ENCODE results near the gene STXBP6.

DNA sequence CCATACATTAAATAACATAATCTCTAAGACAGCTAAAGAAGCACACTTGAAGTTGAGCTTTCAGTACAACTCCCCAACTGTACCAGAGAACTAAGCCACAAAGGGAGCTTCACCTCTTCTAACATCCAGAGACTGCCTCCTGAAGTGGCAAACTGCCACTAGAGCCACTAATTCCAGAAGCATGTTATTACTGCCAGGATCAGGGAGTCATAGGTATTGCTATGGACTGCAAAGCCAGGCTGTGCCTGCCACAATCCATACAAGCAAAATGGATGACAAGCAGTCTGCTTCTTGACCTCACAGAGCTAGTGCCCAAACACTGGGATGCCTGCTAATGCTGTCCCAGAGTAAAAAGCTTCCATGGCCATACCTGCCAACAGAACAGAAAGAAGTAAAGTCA lies 160.1 kb downstream of the STXBP6 start:
- TF ChIP-seq, protein P1, sequence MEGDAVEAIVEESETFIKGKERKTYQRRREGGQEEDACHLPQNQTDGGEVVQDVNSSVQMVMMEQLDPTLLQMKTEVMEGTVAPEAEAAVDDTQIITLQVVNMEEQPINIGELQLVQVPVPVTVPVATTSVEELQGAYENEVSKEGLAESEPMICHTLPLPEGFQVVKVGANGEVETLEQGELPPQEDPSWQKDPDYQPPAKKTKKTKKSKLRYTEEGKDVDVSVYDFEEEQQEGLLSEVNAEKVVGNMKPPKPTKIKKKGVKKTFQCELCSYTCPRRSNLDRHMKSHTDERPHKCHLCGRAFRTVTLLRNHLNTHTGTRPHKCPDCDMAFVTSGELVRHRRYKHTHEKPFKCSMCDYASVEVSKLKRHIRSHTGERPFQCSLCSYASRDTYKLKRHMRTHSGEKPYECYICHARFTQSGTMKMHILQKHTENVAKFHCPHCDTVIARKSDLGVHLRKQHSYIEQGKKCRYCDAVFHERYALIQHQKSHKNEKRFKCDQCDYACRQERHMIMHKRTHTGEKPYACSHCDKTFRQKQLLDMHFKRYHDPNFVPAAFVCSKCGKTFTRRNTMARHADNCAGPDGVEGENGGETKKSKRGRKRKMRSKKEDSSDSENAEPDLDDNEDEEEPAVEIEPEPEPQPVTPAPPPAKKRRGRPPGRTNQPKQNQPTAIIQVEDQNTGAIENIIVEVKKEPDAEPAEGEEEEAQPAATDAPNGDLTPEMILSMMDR (IDR thresholded peaks at IDR 0.05) = no peak
- TF ChIP-seq POLR2A (IDR thresholded peaks at IDR 0.05) = no peak

All from uterus (tissue), 2 donors.